Measurements from ENCODE around the gene RNF157.

- TF ChIP-seq PHF8 (IDR thresholded peaks at IDR 0.05; ENCODE audit: borderline replicate concordance, low read depth) (no peak), CTCF (IDR thresholded peaks at IDR 0.05) (no peak), NPAS2 (CRISPR knock-in tag; IDR thresholded peaks at IDR 0.05; ENCODE audit: borderline replicate concordance) (no peak), USF2 (IDR thresholded peaks at IDR 0.05) (no peak), MYC (IDR thresholded peaks at IDR 0.05; ENCODE audit: borderline replicate concordance, low read length) (no peak), POLR2A (IDR thresholded peaks at IDR 0.05; ENCODE audit: low read length) (no peak), RCOR1 (IDR thresholded peaks at IDR 0.05; ENCODE audit: low read depth, low read length) (no peak), SREBF2 (IDR thresholded peaks at IDR 0.05) (no peak), EHF (CRISPR knock-in tag; IDR thresholded peaks at IDR 0.05) (no peak), POLR2AphosphoS2 (conservative IDR thresholded peaks at IDR 0.05; ENCODE audit: low read length) (no peak)
These were observed 89.3 kb downstream of the RNF157 start for GRCh38 chr17:76150712-76151622.
